Measurements from ENCODE around the gene PNKD. TPM values are rescaled to one million over a fixed set of nuclear protein-coding genes. Genes with fewer than 3 reads are reported as not detected.

Gene PNKD
- total and polyA plus RNA-seq, 10 of the 15 experiments (the other 5 are each of a cell fraction or from before 2014, with no cell fraction given): 27.2 to 106 (median 61.3) TPM

DNA sequence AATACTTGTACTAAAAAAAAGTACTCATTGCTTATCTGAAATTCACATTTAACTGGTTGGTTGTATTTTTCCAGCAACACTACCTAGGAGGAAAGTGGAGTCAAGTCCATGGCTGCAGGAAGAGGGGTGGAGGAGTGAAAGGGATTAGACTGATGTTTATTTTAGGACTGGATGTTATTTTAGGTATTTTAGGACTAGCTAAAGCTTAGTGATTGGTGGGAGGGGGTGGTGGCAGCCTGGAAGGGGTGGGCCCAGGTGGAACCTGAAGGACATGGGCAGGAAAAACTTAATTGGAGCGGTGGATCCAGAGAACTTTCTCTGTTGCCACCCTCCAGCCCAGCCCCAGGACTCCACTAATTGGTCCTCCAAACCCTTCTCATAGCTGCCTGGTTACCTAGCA lies 25.9 kb downstream of the PNKD start:
- peaks cover 9% of the 10 kb centered on the region for H3K4me1 ChIP-seq (ENCODE audit: control insufficient read depth, insufficient read depth, low read length)
- no peaks in the 10 kb centered on the region for H3K36me3 ChIP-seq (ENCODE audit: control insufficient read depth in 2 of 2, insufficient read depth in 2 of 2, low read length in 1 of 2)
- no peak for FAIRE-seq
- no peaks in the 10 kb centered on the region for H4K20me1 ChIP-seq (ENCODE audit: control insufficient read depth, insufficient read depth)
- TF ChIP-seq, protein P1, sequence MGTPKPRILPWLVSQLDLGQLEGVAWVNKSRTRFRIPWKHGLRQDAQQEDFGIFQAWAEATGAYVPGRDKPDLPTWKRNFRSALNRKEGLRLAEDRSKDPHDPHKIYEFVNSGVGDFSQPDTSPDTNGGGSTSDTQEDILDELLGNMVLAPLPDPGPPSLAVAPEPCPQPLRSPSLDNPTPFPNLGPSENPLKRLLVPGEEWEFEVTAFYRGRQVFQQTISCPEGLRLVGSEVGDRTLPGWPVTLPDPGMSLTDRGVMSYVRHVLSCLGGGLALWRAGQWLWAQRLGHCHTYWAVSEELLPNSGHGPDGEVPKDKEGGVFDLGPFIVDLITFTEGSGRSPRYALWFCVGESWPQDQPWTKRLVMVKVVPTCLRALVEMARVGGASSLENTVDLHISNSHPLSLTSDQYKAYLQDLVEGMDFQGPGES (IDR thresholded peaks at IDR 0.05): no peak
- TF ChIP-seq ZNF217 (IDR thresholded peaks at IDR 0.05) (no peak), POLR2AphosphoS2 (IDR thresholded peaks at IDR 0.05; ENCODE audit: low read depth, low read length) (no peak), ZNF24 (IDR thresholded peaks at IDR 0.05) (no peak), CREM (IDR thresholded peaks at IDR 0.05; ENCODE audit: low read depth) (no peak), JUND (IDR thresholded peaks at IDR 0.05; ENCODE audit: low read depth, low read length) (no peak), NR2F1 (conservative IDR thresholded peaks at IDR 0.05) (no peak), SP1 (IDR thresholded peaks at IDR 0.05; ENCODE audit: low read depth, low read length) (no peak)
- TF ChIP-seq, protein P2, sequence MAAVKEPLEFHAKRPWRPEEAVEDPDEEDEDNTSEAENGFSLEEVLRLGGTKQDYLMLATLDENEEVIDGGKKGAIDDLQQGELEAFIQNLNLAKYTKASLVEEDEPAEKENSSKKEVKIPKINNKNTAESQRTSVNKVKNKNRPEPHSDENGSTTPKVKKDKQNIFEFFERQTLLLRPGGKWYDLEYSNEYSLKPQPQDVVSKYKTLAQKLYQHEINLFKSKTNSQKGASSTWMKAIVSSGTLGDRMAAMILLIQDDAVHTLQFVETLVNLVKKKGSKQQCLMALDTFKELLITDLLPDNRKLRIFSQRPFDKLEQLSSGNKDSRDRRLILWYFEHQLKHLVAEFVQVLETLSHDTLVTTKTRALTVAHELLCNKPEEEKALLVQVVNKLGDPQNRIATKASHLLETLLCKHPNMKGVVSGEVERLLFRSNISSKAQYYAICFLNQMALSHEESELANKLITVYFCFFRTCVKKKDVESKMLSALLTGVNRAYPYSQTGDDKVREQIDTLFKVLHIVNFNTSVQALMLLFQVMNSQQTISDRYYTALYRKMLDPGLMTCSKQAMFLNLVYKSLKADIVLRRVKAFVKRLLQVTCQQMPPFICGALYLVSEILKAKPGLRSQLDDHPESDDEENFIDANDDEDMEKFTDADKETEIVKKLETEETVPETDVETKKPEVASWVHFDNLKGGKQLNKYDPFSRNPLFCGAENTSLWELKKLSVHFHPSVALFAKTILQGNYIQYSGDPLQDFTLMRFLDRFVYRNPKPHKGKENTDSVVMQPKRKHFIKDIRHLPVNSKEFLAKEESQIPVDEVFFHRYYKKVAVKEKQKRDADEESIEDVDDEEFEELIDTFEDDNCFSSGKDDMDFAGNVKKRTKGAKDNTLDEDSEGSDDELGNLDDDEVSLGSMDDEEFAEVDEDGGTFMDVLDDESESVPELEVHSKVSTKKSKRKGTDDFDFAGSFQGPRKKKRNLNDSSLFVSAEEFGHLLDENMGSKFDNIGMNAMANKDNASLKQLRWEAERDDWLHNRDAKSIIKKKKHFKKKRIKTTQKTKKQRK (IDR thresholded peaks at IDR 0.05; ENCODE audit: low read depth, low read length): no peak
- TF ChIP-seq, protein P3, sequence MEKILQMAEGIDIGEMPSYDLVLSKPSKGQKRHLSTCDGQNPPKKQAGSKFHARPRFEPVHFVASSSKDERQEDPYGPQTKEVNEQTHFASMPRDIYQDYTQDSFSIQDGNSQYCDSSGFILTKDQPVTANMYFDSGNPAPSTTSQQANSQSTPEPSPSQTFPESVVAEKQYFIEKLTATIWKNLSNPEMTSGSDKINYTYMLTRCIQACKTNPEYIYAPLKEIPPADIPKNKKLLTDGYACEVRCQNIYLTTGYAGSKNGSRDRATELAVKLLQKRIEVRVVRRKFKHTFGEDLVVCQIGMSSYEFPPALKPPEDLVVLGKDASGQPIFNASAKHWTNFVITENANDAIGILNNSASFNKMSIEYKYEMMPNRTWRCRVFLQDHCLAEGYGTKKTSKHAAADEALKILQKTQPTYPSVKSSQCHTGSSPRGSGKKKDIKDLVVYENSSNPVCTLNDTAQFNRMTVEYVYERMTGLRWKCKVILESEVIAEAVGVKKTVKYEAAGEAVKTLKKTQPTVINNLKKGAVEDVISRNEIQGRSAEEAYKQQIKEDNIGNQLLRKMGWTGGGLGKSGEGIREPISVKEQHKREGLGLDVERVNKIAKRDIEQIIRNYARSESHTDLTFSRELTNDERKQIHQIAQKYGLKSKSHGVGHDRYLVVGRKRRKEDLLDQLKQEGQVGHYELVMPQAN (conservative IDR thresholded peaks at IDR 0.05): no peak
- no peaks in the 10 kb centered on the region for H3K27me3 ChIP-seq (replicated peaks in 1 of 2; ENCODE audit: control insufficient read depth in 2 of 2, insufficient read depth in 2 of 2, low read length in 1 of 2)
- 88% methylated on average over 1 of the region's 1 CpG for WGBS (ENCODE audit: insufficient coverage, insufficient replicate concordance, low lambda C conversion rate, missing lambda C conversion rate)
- SMC1A ChIA-PET (ENCODE audit: uncharacterized antibody, unreplicated experiment): interaction anchor here (0.9 to 3.3 kb wide), 3 partner anchors 12 to 60 kb away, joined by 3 to 18 read pairs (median 11); partner anchors contain the start of gene CATIP
- in situ Hi-C loops (cut with MboI) (loop anchor here (25.0 kb wide), 1 partner anchor 91 kb away; the partner anchor contains the start of genes CTDSP1 and SLC11A1), intact Hi-C loops (cut with micrococcal nuclease; ENCODE audit: unreplicated experiment) (loop anchor here (10.0 kb wide), 1 partner anchor 359 kb away; the partner anchor contains the start of genes BCS1L and ZNF142)
- H3K9me3 ChIP-seq (replicated peaks; ENCODE audit: control insufficient read depth, insufficient read depth, low read length): no peaks in the 10 kb centered on the region
- no TSS peak for BruUV-seq (replicated peaks)
- RAD21 ChIA-PET (ENCODE audit: unreplicated experiment): interaction anchor here (1.2 to 4.8 kb wide), 3 partner anchors 24 to 61 kb away, joined by 3 to 30 read pairs (median 8); partner anchors contain the start of genes AAMP, CATIP and PNKD
- H3K79me2 ChIP-seq (ENCODE audit: control insufficient read depth, insufficient read depth, low read length): peaks cover 10% of the 10 kb centered on the region
- no peak overlapping the region for H3K4me3 ChIP-seq
- no peak overlapping the region for H3K27ac ChIP-seq (ENCODE audit: control insufficient read depth, insufficient read depth)
- no peak overlapping the region for H3K4me2 ChIP-seq (ENCODE audit: control insufficient read depth, insufficient read depth)
- CTCF ChIA-PET: interaction anchor here (0.8 to 8.2 kb wide), 7 partner anchors 9 to 169 kb away, joined by 3 to 150 read pairs (median 4); partner anchors contain the start of genes AAMP, CATIP and PNKD
- no peak overlapping the region for H2AFZ ChIP-seq (ENCODE audit: control insufficient read depth, low read depth, low read length)
- no peak for ATAC-seq
- H3K9ac ChIP-seq (ENCODE audit: control insufficient read depth, insufficient read depth, low read length): no peak overlapping the region
- POLR2A ChIA-PET: interaction anchor here (0.6 kb wide), 1 partner anchor 517 kb away, joined by 5 read pairs; no protein-coding TSS in a partner anchor
- DNase-seq (ENCODE audit: low read depth, low spot score): no peak
